Measurements from ENCODE around the gene DENND5A. TPM values are rescaled to one million over a fixed set of nuclear protein-coding genes. Genes with fewer than 3 reads are reported as not detected.
"Not testable (repeated sequence)": the region's sequence is repeated elsewhere in the genome, so short reads cannot be mapped to it uniquely, and the experiment has no call there.

Gene DENND5A
- total and polyA plus RNA-seq, 10 donors: 20.8 to 157 (median 110) TPM

DNA sequence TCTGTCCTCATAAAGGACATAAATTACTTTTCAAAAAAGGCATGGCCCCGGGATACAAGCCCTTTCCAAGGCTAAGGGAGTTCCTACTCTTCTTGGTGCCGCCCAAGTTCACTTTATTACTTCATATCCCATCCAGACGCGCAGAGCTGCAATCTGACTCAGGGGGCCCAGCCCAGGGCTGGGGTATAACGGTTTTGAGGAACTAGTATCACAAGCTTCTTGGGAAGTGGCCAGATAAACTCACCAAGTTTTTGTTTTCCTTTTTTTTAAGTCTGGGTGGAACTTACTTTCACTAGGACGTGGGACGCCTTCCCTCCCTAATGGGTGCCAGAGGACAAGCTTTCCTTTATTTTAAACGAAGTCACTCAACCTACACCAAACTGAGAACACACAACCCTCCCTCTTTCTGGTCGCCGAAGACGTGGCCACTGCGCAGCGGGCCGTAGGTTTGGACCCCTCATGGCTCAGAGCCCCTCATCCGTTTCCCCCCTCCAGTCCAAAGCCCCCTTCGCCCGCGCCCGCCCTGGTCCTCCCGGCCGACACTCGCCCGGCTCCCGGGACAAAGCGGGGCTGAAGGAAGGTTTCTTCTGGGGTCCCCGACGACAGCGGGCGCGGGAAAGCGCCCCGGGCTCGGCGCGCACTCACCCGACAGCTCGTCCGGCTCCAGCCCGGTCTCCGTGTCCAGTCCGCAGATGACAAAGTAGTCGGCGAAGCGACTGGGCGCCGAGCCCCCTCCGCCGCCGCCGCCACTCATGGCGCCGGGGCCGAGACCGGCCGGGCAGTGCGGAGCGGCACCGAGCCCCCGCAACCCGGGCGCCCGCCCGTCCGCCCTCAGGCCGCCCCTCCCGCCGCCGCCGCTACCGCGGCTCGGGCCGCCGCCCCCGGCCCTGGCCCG lies 587 bp downstream of the DENND5A start:
- peak overlapping the region; percentile 62 to 92 (median 68) for H3K4me3 ChIP-seq
- peaks cover 0 to 9% (median 0%) of the 10 kb centered on the region in 7 donors for H3K27me3 ChIP-seq (replicated peaks in 1 of 7)
- DNase-seq: peak; percentile 89
- H3K4me1 ChIP-seq: peaks cover 21 to 55% (median 35%) of the 10 kb centered on the region in 6 donors
- H3K36me3 ChIP-seq: no peaks in the 10 kb centered on the region
- TF ChIP-seq POLR2A (IDR thresholded peaks at IDR 0.05): no peak
- peak; percentile 7 to 64 (median 20) for TF ChIP-seq POLR2AphosphoS5 (IDR thresholded peaks at IDR 0.05)
- TF ChIP-seq, protein P1, sequence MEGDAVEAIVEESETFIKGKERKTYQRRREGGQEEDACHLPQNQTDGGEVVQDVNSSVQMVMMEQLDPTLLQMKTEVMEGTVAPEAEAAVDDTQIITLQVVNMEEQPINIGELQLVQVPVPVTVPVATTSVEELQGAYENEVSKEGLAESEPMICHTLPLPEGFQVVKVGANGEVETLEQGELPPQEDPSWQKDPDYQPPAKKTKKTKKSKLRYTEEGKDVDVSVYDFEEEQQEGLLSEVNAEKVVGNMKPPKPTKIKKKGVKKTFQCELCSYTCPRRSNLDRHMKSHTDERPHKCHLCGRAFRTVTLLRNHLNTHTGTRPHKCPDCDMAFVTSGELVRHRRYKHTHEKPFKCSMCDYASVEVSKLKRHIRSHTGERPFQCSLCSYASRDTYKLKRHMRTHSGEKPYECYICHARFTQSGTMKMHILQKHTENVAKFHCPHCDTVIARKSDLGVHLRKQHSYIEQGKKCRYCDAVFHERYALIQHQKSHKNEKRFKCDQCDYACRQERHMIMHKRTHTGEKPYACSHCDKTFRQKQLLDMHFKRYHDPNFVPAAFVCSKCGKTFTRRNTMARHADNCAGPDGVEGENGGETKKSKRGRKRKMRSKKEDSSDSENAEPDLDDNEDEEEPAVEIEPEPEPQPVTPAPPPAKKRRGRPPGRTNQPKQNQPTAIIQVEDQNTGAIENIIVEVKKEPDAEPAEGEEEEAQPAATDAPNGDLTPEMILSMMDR (IDR thresholded peaks at IDR 0.05 in 8 of 11, conservative IDR thresholded peaks at IDR 0.05 in 3 of 11): no peak
- WGBS, 5 donors: 0 to 1% (median 0%) methylated on average over 37 to 76 of the region's 76 CpGs
- no peaks in the 10 kb centered on the region for H3K9me3 ChIP-seq
- peak overlapping the region; percentile 82 to 100 (median 98) for H3K27ac ChIP-seq
- intact Hi-C loops (cut with DNase I; ENCODE audit: low total_unique reads): no loop called here

- intact Hi-C loops (cut with DNase I; ENCODE audit: low total_unique reads): no loop called here
- DNase-seq: no peak
- Histone ChIP-seq H3K4me3 (peak overlapping the region; percentile 62 to 92 (median 68)), H3K27me3 (replicated peaks in 1 of 7) (peaks cover 0 to 9% (median 0%) of the 10 kb centered on the region in 7 donors), H3K4me1 (peaks cover 21 to 62% (median 36%) of the 10 kb centered on the region in 6 donors), H3K9me3 (no peaks in the 10 kb centered on the region), H3K27ac (peak overlapping the region; percentile 82 to 100 (median 98)), H3K36me3 (no peaks in the 10 kb centered on the region)
- peak in 1 of 3 donors; percentile 30 for TF ChIP-seq POLR2AphosphoS5 (IDR thresholded peaks at IDR 0.05)
- TF ChIP-seq POLR2A (IDR thresholded peaks at IDR 0.05): no peak
- 0 to 1% (median 0%) methylated on average over 8 to 9 of the region's 9 CpGs for WGBS, 5 donors
These were observed 1.3 kb downstream of the DENND5A start for GRCh38 chr11:9263840-9264315.

- H3K27me3 ChIP-seq (replicated peaks in 1 of 7); H3K36me3 ChIP-seq; intact Hi-C loops (cut with DNase I; ENCODE audit: low total_unique reads); H3K4me3 ChIP-seq; H3K9me3 ChIP-seq: not testable (repeated sequence)
- peak overlapping the region in 6 of 8 donors; percentile 7 to 39 (median 24) for H3K27ac ChIP-seq
- peak in 1 of 3 donors; percentile 26 for TF ChIP-seq POLR2AphosphoS5 (IDR thresholded peaks at IDR 0.05)
- WGBS, 5 donors: 52 to 63% (median 58%) methylated on average over 2 of the region's 2 CpGs
- DNase-seq: peak; percentile 72
- peaks cover 18 to 72% (median 34%) of the 10 kb centered on the region in 6 donors for H3K4me1 ChIP-seq
These were observed 4.4 kb downstream of the DENND5A start for GRCh38 chr11:9260838-9261146.

DNA sequence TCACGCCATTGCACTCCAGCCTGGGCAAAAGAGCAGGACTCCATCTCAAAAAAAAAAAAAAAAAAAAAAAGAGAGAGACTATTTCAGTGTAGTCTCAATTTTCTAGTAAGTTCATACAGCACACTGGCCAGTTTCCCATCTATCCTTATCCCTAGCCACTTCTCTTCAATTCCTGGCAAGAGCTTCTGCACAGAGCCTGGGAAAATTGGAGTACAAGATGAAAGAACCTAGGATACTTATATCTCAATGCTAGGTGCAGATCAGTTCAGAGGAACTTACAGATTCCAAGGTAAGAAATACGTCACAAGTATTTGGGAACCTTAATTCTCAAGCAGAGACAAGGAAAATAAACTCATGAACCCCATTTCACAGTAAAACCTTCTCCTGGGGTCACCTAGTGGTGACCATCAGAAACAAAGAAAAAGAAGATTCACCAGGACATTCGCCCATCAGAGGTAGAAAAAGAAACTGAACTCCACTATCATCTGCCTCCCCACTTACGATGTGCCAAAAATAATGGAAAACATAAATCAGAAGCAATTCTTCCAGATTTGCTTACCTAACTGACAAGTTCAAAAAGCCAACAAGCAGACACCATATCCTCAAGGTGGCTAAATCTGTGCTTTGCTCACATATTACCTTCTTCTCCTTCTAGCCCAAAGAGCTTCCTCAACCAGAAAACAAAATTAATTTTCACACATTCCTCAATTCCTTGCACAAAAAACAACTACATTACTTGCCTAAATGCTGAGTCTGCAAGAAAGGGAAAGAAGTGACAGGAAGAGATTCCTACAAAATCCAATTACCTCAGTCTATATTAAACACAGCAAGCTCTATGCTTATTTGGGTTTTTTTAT lies 4.9 kb downstream of the DENND5A start:
- intact Hi-C loops (cut with DNase I; ENCODE audit: low total_unique reads): no loop called here
- no peak for DNase-seq
- WGBS, 5 donors: 68 to 81% (median 72%) methylated on average over 4 of the region's 4 CpGs

DNA sequence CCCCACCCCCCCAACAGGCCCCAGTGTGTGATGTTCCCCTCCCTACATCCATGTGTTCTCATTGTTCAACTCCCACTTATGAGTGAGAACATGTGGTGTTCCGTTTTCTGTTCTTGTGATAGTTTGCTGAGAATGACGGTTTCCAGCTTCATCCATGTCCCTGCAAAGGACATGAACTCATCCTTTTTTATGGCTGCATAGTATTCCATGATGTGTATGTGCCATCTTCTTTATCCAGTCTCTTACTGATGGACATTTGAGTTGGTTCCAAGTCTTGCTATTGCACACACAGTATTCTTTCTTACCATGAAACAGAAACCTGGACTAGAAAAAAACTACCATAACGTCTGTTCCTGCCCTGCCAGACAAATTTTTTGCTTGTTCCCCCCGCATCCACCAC lies 6.9 kb downstream of the DENND5A start:
- H3K4me3 ChIP-seq; H3K9me3 ChIP-seq; intact Hi-C loops (cut with DNase I; ENCODE audit: low total_unique reads); H3K27ac ChIP-seq; H3K27me3 ChIP-seq (replicated peaks in 1 of 7); DNase-seq: not testable (repeated sequence)
- peaks cover 14 to 78% (median 34%) of the 10 kb centered on the region in 6 donors for H3K4me1 ChIP-seq
- WGBS, 5 donors: 91 to 98% (median 93%) methylated on average over 4 of the region's 4 CpGs
- H3K36me3 ChIP-seq: peaks cover 0 to 22% (median 3%) of the 10 kb centered on the region in 6 donors

More for the DNA sequence above, 4.9 kb downstream of the DENND5A start:
- H3K4me1 ChIP-seq: peaks cover 14 to 66% (median 30%) of the 10 kb centered on the region in 6 donors
- TF ChIP-seq POLR2AphosphoS5 (IDR thresholded peaks at IDR 0.05): no peak
- TF ChIP-seq, protein P1 (IDR thresholded peaks at IDR 0.05 in 8 of 11, conservative IDR thresholded peaks at IDR 0.05 in 3 of 11): peak in 1 of 11 experiments; percentile 22
- no peak overlapping the region for H3K4me3 ChIP-seq
- H3K27me3 ChIP-seq (replicated peaks in 1 of 7): peaks cover 0 to under 1% (median 0%) of the 10 kb centered on the region in 7 donors
- no peaks in the 10 kb centered on the region for H3K9me3 ChIP-seq
- peaks cover 0 to 15% (median 2%) of the 10 kb centered on the region in 6 donors for H3K36me3 ChIP-seq
- peak overlapping the region in 3 of 8 donors; percentile 17 to 39 (median 33) for H3K27ac ChIP-seq
